ENCODE data around the gene TMC5. TPM values are rescaled to one million over a fixed set of nuclear protein-coding genes. Genes with fewer than 3 reads are reported as not detected.

Gene TMC5
- total RNA-seq, 1 experiment from 2014 or later = 3.5 TPM

- DNase-seq (ENCODE audit: low spot score) = no peak
- ChIA-PET CTCF (no interaction called here), POLR2A (ENCODE audit: low non-redundant PET) (no interaction called here)
- Histone ChIP-seq H3K27me3 (replicated peaks; ENCODE audit: insufficient read depth, low read depth, low read length, poor library complexity) (no peaks in the 10 kb centered on the region), H3K9me3 (ENCODE audit: low read depth, low read length, poor library complexity, severe bottlenecking) (no peaks in the 10 kb centered on the region), H3K4me1 (ENCODE audit: insufficient read depth, low read length, poor library complexity, severe bottlenecking) (no peaks in the 10 kb centered on the region), H3K4me3 (ENCODE audit: low read depth, low read length, poor library complexity, severe bottlenecking) (no peak overlapping the region), H3K27ac (ENCODE audit: low read depth, low read length, poor library complexity, severe bottlenecking) (no peak overlapping the region), H3K36me3 (ENCODE audit: insufficient read depth, low read length, poor library complexity, severe bottlenecking) (no peaks in the 10 kb centered on the region)
- no peak for TF ChIP-seq CTCF (conservative IDR thresholded peaks at IDR 0.05; ENCODE audit: low read depth, low read length)
- no peak for TF ChIP-seq EZH2 (IDR thresholded peaks at IDR 0.05; ENCODE audit: borderline replicate concordance, low read depth, low read length, poor library complexity, severe bottlenecking)
- intact Hi-C loops (cut with micrococcal nuclease; ENCODE audit: unreplicated experiment) = loop anchor here (1.0 to 10.0 kb wide), 3 partner anchors 203 to 505 kb away; partner anchors contain the start of gene GPRC5B
- BruUV-seq (replicated peaks) = no TSS peak
Measured at GRCh38 chr16:19379838-19380237, 37.8 kb upstream of the TMC5 start.

- Histone ChIP-seq H3K9me3 (ENCODE audit: low read depth, low read length, poor library complexity, severe bottlenecking) (no peaks in the 10 kb centered on the region), H3K4me1 (ENCODE audit: insufficient read depth, low read length, poor library complexity, severe bottlenecking) (no peaks in the 10 kb centered on the region), H3K4me3 (ENCODE audit: low read depth, low read length, poor library complexity, severe bottlenecking) (no peak overlapping the region), H3K27ac (ENCODE audit: low read depth, low read length, poor library complexity, severe bottlenecking) (no peak overlapping the region), H3K36me3 (ENCODE audit: insufficient read depth, low read length, poor library complexity, severe bottlenecking) (no peaks in the 10 kb centered on the region), H3K27me3 (replicated peaks; ENCODE audit: insufficient read depth, low read depth, low read length, poor library complexity) (no peaks in the 10 kb centered on the region)
- intact Hi-C loops (cut with micrococcal nuclease; ENCODE audit: unreplicated experiment) = loop anchor here (10.0 kb wide), 1 partner anchor 504 kb away; the partner anchor contains the start of gene GPRC5B
- CTCF ChIA-PET = no interaction called here
- no peak for DNase-seq (ENCODE audit: low spot score)
- no TSS peak for BruUV-seq (replicated peaks)
- TF ChIP-seq CTCF (conservative IDR thresholded peaks at IDR 0.05; ENCODE audit: low read depth, low read length) (no peak), EZH2 (IDR thresholded peaks at IDR 0.05; ENCODE audit: borderline replicate concordance, low read depth, low read length, poor library complexity, severe bottlenecking) (no peak)
- POLR2A ChIA-PET (ENCODE audit: low non-redundant PET) = no interaction called here
Measured at GRCh38 chr16:19380328-19380727, 37.4 kb upstream of the TMC5 start.

GRCh38 chr16:19382084-19382801, 35.4 kb upstream of the TMC5 start:
- H3K4me1 ChIP-seq (ENCODE audit: insufficient read depth, low read length, poor library complexity, severe bottlenecking) = no peaks in the 10 kb centered on the region
- POLR2A ChIA-PET (ENCODE audit: low non-redundant PET) = no interaction called here
- H3K9me3 ChIP-seq (ENCODE audit: low read depth, low read length, poor library complexity, severe bottlenecking) = no peaks in the 10 kb centered on the region
- no TSS peak for BruUV-seq (replicated peaks)
- CTCF ChIA-PET = no interaction called here
- TF ChIP-seq EZH2 (IDR thresholded peaks at IDR 0.05; ENCODE audit: borderline replicate concordance, low read depth, low read length, poor library complexity, severe bottlenecking) (no peak), CTCF (conservative IDR thresholded peaks at IDR 0.05; ENCODE audit: low read depth, low read length) (no peak)
- intact Hi-C loops (cut with micrococcal nuclease; ENCODE audit: unreplicated experiment) = loop anchor here (10.0 kb wide), 1 partner anchor 503 kb away; the partner anchor contains the start of gene GPRC5B
- no peak for DNase-seq (ENCODE audit: low spot score)
- no peaks in the 10 kb centered on the region for H3K36me3 ChIP-seq (ENCODE audit: insufficient read depth, low read length, poor library complexity, severe bottlenecking)
- no peak overlapping the region for H3K27ac ChIP-seq (ENCODE audit: low read depth, low read length, poor library complexity, severe bottlenecking)
- no peaks in the 10 kb centered on the region for H3K27me3 ChIP-seq (replicated peaks; ENCODE audit: insufficient read depth, low read depth, low read length, poor library complexity)
- H3K4me3 ChIP-seq (ENCODE audit: low read depth, low read length, poor library complexity, severe bottlenecking) = no peak overlapping the region

Measured in A673 (cell line).